GM21526 (cell line): Measurements from ENCODE around the gene NEURL2.
"Not testable (repeated sequence)": the region's sequence is repeated elsewhere in the genome, so short reads cannot be mapped to it uniquely, and the experiment has no call there.

ENCODE experiments used
- ATAC-seq: cut with Tn5 transposase; IDR thresholded peaks from one replicate; pipeline ENCODE4 v1.9.1; 2021; ENCODE audit warnings: moderate library complexity; ENCODE audit not compliant: unreplicated experiment, low FRiP score

NEURL2 gene

DNA sequence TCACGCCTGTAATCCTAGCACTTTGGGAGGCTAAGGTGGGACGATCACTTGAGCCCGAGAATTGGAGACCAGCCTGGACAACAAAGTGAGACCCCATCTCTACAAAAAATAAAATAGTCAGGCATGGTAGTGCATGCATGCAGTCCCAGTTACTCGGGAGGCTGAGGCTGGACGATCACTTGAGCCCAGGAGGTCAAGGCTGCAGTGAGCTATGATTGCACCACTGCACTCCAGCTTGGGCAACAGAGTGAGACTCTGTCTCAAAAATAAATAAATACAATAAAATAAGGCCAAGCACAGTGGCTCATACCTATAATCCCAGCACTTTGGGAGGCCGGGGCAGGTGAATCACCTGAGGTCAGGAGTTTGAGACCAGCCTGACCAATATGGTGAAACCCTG is 10.3 kb upstream of the NEURL2 start:
- not testable (repeated sequence) for ATAC-seq

DNA sequence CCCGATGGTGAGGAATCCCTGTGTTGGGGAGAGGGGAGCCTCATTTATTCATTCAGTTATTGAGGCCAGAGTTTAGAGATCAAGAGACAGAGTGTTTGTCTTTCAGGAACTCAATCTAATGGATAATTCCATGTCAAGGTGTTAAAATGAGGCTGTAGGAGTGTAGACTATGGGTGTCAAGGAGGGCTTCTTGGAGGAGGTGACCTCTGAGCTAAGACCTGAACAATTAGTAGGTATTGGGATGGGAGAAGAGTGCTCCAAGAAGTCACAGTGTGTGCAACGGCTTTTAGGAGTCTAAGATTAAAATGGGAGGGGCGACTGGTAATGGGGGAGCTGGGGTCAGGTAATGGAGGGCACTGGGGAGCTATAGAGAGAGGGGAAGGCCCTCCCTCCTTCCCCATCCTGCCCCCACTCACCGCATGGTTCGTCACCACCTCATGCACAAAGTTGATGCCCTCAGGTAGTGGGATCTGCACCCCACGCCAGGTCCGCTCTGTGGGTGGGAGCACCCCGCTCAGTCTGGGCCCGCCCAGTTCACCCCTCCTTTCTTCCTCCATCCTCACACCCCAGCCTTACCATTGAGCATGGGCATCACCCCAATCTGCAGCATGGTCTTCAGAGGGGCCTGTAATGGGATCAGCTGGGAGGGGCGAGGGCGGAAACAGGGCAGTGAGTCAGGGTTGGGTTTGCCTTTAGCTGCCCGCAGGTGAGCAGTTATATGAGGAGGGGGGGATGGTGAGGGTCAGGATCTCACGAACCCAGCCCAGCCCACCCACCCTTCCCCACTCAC is 8.2 kb upstream of the NEURL2 start:
- no peak for ATAC-seq

DNA sequence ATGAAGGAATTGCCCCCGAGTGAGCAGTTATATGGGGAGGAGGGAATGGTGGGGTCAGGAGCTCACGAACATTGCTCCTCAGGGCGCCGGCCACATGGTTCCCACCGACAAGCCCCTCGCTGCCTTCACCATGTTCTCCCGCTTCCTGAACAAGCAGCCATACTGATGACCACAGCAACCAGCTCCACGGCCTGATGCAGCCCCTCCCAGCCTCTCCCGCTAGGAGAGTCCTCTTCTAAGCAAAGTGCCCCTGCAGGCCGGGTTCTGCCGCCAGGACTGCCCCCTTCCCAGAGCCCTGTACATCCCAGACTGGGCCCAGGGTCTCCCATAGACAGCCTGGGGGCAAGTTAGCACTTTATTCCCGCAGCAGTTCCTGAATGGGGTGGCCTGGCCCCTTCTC is 7.3 kb upstream of the NEURL2 start:
- ATAC-seq, result no peak

DNA sequence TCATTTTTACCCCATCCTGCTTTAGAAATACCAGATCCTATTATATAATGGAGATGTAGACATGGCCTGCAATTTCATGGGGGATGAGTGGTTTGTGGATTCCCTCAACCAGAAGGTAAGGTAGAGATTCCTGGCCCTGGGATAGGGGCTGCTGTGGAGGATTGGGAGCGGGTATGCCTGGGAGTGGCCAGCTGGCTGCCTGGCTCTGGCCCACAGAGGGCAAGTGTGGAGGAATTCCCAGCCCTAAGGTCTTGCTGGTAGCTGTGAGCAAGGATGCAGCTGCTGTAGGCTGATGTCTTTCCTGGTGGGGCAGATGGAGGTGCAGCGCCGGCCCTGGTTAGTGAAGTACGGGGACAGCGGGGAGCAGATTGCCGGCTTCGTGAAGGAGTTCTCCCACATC is 6.7 kb upstream of the NEURL2 start:
- no peak for ATAC-seq

DNA sequence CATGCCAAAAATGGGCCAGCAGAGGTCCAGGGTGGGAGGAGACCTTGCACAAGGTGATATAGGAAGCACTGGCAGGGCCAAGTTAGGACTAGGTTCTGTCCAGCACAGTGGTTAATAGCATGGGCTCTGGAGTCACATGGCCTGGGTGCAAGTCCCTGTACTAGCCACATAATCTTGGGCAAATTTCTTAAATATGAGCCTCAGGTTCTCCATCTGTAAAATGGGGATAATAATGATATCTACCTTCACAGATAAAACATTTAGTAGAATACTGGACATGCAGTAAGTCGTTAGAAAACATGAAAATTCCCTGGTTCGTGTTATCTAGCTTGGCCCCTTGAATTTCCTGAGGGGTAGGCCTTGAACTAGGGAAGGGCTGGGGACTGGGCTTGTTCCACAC is 6.3 kb upstream of the NEURL2 start:
- no peak for ATAC-seq

DNA sequence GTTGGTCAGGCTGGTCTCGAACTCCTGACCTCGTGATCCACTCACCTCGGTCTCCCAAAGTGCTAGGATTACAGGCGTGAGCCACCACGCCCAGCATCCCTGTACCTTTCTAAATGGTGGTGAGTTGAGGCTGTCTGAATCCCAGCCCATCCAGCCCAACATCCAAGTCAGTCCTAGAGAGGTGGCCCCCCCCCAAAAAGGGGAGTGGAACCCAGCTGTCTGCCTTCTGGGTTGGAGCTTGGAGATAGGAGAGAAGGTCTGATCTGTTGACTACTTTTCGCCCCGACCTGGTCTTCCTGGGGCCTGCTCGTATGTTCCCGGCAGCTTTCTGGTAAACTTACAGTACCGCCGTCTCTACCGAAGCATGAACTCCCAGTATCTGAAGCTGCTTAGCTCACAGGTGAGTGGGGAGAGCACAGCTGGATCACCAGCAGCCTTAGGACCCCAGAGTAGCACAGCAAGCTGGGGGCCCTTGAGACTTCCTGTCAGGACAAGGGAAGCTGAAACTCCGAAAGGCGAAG is 5.7 kb upstream of the NEURL2 start:
- ATAC-seq, result no peak

DNA sequence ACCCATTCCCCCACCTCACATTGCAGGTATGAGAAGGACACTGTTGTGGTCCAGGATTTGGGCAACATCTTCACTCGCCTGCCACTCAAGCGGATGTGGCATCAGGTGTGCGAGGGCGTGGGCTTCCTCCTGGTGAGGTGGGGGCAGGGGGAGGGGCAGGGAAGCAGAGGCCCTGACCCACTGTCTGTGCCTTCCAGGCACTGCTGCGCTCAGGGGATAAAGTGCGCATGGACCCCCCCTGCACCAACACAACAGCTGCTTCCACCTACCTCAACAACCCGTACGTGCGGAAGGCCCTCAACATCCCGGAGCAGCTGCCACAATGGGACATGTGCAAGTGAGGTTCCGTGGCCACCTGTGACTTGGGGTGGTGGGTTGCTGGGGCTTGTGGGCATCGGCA is 3.8 kb upstream of the NEURL2 start:
- ATAC-seq, result no peak

DNA sequence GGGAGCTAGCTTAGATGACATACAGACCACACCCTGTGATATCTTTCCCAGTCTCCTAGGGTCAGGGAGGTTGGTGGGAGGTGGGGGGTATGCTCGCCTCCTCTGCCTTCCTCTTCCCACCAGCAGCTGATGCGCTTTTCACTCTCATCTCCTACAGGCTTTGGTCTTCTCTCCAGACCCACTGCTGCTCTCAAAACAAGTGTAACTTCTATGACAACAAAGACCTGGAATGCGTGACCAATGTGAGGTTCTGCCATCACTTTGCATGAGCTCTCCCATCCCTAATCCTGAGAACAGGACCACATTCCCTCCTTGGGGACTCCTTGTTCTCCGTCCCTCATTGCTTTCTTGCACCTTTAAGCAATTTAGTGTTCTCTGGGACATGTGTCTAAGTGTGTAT is 2.8 kb upstream of the NEURL2 start:
- no peak for ATAC-seq

DNA sequence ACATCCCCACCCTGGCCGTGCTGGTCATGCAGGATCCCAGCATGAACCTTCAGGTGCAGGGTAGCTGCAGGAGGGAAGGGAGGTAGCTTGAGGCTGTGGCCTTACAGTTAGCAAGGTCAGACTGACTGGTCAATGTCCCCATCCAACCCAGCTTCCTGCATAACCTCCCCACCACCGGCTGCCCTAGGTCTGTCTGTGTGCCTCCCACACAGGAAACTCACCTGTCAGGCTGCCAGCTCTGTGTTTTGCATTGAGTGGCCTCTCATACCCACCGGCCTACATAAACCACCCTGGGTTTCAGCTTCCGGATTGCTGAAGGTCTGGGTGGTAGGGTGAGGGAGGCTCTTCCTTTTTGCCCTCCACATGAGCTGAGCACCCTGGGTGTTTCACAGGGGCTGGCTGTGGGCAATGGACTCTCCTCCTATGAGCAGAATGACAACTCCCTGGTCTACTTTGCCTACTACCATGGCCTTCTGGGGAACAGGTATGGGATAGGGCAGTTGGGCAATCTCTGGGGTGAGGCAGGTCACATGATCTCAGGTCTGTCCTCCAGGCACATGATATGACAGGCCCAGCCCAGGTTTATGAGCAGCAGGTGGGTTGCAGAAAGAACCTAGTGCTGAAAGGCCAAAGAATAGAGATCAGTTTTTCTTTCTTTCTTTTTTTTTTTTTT is 2.0 kb upstream of the NEURL2 start:
- ATAC-seq, result no peak

DNA sequence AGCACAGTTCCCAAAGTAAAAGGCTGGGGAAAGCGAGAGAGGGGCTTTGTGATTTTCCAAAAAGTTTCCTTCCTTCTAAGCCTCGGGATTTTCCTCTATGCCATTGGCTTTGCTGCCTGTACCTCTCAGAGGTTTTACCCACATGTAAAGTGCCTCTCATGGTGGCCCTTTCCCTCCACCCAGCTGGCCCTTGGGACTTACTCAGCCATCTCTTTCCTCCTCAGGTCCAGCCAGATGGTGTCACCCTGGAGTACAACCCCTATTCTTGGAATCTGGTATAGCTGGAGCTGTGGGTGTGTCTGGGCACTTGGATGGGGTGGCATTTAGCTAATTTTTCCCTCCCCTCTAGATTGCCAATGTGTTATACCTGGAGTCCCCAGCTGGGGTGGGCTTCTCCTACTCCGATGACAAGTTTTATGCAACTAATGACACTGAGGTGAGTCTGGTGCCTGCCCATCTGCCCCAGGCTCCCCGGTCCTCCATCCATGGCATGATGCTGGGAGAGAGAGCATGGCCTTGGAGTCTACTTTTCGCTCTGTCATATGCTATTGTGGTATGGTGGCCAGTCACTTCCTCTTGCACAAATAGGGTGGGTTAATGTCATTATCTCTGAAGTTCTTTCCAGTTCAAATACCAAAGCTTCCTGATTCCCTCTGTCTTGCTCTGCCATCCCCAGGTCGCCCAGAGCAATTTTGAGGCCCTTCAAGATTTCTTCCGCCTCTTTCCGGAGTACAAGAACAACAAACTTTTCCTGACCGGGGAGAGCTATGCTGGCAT is 1.2 kb upstream of the NEURL2 start:
- ATAC-seq, result no peak

DNA sequence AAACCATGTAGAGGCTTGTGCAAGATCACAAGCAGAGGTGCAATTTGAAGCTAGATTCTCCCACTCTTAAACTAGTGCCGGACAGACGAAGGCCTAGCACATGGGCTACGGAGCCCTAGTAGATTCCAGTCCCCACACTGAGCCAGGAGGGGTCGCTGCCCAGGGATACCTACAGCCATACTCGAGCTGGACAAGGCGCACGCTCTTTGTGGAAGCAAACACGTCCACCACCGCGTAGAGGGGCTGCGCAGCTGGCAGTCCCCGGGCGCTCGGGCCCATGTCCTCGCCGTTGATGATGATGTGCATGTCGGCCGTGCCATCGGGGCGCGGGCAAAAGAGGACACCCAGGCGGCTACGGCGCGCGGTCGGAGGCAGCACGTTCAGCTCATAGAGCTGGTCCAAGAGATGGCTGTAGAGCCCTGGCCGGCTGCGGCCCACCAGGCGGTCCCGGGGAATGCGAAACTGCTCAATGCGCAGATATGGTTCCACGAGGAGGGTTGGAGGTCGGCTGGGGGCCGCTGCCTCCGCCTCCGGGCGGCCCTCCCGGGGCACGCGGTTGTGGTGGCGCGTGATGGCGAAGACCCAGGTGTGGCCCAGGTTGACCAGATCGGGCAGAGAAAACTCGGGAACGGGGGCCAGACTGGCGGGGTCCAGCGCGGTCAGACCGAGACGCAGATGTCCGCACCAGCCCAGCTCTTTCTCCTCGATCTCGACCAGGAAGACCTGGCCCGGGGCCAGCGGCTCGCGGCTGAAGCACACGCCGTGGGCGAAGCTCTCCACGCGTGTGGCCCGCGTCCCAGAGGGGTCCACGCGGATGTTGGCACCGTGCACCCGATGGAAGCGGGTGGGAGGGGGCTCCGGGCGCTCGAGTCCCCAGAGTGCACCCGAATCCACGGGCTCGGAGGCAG is 677 bp downstream of the NEURL2 start:
- ATAC-seq, result no peak

DNA sequence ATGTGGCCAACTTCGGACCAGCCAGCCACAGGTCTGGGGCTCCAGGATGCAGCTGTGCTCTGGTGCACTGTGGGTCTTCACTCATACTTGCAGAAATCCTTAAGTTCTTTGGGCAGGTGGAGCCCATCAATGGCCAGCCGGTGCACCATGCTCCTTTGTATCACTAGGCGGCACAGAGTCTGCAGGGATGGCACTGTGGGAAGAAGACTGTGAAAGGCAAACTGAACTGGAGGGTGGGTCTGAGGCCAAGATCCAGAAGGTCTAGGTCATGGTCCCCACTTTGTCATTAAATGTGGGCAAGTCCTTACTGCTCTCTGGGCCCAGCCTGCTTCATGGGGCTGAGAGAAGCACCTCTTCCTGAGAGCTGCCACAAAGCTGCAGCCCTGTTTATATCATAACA is 2.3 kb downstream of the NEURL2 start:
- ATAC-seq, result no peak

DNA sequence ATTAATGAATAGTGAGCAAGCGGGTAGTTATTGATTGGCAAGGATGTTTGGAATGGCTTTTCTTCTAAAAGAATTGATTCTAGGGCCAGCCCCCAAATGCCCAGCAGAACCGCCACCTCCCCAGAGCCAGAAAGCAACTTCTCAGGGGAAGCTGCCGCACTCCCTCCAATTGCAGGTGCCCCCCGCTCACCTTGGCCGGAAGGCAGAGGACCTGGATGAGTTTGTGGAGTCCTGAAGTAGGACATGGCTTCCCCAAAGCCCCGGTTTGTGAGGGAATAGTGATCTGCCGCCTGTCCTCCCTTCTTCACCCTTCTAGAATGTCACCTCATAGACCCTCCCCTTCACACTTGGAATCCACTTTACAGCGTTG is 3.7 kb downstream of the NEURL2 start, which contains the start of gene SPATA25:
Gene SPATA25 (minus strand): TSS at position 277 of the 370 bp plus-strand sequence. CDS start 32 bp downstream, at position 245.
- no peak for ATAC-seq

DNA sequence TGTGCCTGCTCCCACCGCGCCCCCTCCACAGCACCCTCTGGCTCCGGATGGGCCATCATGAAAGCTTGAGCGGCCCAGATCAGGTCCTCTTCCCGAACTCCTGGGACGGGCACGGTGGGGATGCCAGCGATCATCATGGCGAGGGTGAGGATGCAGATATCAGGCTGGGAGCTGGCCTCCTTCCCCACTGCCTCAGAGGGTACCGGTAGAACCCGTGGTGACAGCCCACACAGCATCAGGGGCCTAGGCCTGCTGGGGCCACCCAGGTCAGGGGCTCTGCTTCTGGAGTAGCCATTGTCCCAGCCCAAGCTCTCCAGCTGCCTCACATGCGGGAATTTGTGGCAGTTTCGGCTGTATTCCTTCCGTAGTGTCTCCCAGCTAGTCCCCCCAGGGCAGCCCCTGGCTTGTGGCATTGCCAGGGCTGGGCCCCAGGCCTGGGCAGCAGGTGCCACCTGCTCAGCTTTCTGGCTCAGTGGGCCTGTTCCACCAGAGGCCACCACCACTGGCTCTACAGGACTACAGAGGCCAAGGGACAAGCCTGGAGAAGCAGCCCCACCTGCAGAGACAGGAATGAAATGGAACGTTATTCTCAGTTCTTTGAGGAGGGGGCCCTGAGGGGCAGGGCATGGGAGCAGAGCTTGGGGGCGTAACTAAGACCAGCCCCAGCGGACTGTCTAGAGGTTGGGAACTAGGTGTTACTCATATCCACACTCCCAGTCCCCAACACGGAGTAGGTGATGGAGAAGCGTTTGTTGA is 4.2 kb downstream of the NEURL2 start:
- ATAC-seq, result no peak

DNA sequence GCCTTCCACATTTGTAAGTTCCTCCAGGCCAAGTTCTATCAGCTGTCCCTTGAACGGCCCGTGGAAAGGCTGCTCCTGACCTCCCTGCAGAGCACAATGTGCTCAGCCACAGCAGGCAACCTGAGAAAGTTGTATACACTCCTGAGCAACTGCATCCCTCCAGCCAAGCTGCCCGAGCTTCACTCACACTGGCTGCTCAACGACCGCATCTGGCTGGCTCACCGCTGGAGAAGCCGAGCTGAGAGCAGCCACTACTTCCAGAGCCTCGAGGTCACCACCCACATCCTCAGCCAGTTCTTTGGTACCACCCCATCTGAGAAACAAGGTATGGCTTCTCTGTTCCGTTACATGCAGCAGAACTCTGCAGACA is 7.9 kb downstream of the NEURL2 start:
- ATAC-seq, result no peak

DNA sequence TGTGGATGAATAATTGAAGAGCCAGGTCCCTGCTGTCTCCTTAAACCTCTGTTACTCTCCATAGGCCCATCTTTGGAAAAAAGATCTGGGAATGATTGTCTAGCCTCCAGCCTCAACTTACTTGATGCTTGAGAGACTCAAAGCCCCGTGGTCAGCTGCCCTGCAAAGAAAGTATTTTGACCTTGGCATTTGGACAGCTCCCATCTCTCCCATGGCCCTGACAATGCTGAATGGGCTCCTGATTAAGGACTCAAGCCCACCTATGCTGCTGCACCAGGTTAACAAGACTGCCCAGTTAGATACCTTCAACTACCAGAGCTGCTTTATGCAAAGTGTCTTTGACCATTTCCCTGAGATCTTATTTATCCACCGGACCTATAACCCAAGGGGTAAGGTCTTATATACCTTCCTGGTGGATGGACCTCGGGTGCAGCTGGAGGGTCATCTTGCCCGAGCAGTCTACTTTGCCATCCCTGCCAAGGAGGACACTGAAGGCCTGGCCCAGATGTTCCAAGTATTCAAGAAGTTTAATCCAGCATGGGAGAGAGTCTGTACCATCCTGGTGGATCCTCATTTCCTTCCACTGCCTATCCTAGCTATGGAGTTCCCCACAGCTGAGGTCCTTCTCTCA is 8.4 kb downstream of the NEURL2 start:
- no peak for ATAC-seq

DNA sequence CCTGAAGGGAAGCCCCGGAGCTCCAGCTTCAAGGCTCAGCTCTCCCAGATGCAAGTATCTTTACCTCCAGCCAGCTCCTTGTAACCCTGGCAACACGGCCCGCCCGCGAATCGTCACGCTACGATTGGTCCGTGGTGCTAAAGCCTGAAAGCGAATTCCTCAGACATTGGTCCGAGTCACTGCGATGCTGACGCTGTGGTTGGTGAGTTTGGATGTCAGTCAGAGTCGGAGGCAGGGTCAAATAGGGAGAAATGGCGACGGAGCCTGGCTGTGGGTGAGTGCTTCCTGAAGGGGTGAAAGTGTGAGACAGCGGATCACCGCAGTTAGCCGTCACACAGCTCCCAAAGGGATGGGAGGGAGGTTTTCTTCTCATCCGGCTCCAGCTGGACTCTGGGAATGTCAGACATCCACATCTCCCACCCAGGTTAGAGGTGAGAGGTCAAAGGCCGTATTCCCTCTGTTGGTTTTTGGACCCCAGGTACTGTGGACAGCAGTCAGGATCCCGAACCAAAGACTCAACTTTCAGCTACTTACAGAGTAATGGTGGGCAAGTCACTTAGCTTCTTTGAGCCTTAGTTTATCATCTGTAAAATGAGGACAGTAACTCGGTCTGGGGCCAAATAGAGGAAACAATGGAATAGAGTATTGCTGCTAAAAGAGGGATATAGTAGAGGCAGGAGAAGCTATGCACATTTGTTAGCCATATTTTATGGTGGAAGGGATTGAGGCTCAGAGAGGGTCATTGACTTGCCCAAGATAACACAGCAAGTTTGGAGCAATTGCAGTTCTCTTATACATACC is 9.8 kb downstream of the NEURL2 start, which contains the start of gene ZSWIM1:
Gene ZSWIM1 (plus strand): TSS at position 240 of the 801 bp plus-strand sequence. CDS start 1,366 bp downstream, outside the sequence.
- peak; percentile 95 for ATAC-seq
